Measurements from ENCODE around the gene RAP2A. TPM values are rescaled to one million over a fixed set of nuclear protein-coding genes. Genes with fewer than 3 reads are reported as not detected.

Gene RAP2A
- total RNA-seq, 6 experiments from 2014 or later = 7.4 to 16.5 (median 8.8) TPM

DNA sequence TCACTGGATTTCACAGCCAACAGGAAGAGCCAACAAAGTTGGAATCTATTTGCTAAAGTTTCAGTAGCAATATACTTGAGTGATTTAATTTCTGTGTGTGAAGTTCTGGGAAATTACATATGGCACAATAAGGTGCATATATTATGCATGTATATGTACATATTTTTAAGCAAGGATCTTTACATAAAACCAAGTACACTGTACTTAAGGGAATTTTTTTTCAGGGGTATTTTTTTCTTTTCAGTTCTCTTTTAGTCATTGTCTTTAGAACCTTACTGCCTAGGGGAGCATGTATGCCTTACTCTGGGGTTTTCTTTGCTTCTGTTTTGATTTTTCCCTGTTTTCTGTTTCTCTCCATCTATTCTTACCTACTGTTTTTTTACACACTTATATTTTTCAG, 7.4 kb downstream of the RAP2A start:
- intact Hi-C loops (cut with DNase I) = no loop called here
- DNase-seq (no peak), ATAC-seq (no peak)

DNA sequence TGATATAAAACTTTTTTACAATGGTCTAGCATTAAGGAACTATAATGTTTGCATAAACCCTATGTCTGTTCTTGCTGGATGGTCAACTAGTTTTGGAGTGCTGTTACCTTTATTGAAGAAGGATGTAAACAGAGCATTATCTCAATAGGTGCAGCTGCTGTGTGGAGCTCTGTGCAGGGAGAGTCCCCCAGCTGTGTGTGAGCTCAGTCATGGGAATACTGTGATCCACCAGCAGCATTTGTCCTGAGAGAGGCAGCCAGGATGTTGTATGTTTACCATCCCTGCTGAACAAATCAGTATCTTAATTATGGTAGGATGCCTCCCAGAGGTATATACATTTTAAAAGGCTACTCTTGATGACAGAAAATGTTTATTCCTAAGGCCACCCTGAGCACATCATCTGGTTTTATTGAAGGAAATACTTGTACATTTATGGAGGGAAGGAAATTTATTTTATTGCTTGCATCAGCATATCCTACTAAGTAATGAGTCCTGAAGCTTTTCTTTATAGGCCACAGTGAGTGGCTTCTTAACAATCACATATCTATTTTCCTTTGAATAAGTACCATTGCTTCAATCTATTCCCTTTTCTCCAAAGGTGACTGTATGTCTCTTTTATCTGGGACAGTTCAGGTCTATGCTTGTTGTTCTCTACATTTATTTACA, 11.7 kb downstream of the RAP2A start:
- intact Hi-C loops (cut with DNase I) = no loop called here
- Histone ChIP-seq H3K36me3 (no peaks in the 10 kb centered on the region), H3K4me3 (no peak overlapping the region), H3K9me3 (no peaks in the 10 kb centered on the region), H3K4me1 (no peaks in the 10 kb centered on the region), H3K27me3 (no peaks in the 10 kb centered on the region), H3K27ac (no peak overlapping the region)
- no peak for ATAC-seq
- TF ChIP-seq, protein P1, sequence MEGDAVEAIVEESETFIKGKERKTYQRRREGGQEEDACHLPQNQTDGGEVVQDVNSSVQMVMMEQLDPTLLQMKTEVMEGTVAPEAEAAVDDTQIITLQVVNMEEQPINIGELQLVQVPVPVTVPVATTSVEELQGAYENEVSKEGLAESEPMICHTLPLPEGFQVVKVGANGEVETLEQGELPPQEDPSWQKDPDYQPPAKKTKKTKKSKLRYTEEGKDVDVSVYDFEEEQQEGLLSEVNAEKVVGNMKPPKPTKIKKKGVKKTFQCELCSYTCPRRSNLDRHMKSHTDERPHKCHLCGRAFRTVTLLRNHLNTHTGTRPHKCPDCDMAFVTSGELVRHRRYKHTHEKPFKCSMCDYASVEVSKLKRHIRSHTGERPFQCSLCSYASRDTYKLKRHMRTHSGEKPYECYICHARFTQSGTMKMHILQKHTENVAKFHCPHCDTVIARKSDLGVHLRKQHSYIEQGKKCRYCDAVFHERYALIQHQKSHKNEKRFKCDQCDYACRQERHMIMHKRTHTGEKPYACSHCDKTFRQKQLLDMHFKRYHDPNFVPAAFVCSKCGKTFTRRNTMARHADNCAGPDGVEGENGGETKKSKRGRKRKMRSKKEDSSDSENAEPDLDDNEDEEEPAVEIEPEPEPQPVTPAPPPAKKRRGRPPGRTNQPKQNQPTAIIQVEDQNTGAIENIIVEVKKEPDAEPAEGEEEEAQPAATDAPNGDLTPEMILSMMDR (IDR thresholded peaks at IDR 0.05) = no peak
- TF ChIP-seq POLR2A (IDR thresholded peaks at IDR 0.05) = no peak
- no peak for DNase-seq

More for the DNA sequence above, 7.4 kb downstream of the RAP2A start:
- Histone ChIP-seq H3K27me3 (no peaks in the 10 kb centered on the region), H3K27ac (no peak overlapping the region), H3K36me3 (no peaks in the 10 kb centered on the region), H3K9me3 (no peaks in the 10 kb centered on the region), H3K4me1 (no peaks in the 10 kb centered on the region), H3K4me3 (no peak overlapping the region)
- TF ChIP-seq, protein P1 (IDR thresholded peaks at IDR 0.05) = no peak
- TF ChIP-seq POLR2A (IDR thresholded peaks at IDR 0.05) = no peak

DNA sequence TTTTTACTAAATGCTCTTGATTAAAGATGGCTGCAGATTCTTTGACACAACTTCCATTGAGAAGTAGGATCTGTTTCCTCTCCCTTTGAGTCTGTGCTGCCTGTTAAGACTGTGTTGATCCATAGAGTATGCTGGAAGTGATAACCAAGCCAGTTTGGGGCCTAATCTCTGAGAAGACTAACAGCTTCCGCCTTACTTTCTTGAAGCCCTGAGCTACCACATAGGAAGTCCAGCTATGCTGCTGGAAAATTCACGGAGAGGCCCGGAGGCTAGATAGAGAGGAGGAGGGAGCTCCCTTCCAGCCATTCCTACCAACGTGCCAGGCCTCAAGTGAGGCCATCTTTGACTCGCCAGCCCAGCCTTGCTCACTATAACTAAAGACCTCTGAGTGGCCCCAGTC, 12.5 kb downstream of the RAP2A start:
- H3K9me3 ChIP-seq = no peaks in the 10 kb centered on the region
- no peak overlapping the region for H3K27ac ChIP-seq
- H3K27me3 ChIP-seq = no peaks in the 10 kb centered on the region
- H3K36me3 ChIP-seq = no peaks in the 10 kb centered on the region
- ATAC-seq (no peak), DNase-seq (no peak)
- intact Hi-C loops (cut with DNase I) = no loop called here
- no peak for TF ChIP-seq POLR2A (IDR thresholded peaks at IDR 0.05)
- TF ChIP-seq, protein P1 (IDR thresholded peaks at IDR 0.05) = no peak
- H3K4me3 ChIP-seq = no peak overlapping the region
- no peaks in the 10 kb centered on the region for H3K4me1 ChIP-seq
- 63% methylated on average over 3 of the region's 5 CpGs for WGBS (ENCODE audit: insufficient coverage, low coverage, low lambda C conversion rate, missing lambda C conversion rate)

DNA sequence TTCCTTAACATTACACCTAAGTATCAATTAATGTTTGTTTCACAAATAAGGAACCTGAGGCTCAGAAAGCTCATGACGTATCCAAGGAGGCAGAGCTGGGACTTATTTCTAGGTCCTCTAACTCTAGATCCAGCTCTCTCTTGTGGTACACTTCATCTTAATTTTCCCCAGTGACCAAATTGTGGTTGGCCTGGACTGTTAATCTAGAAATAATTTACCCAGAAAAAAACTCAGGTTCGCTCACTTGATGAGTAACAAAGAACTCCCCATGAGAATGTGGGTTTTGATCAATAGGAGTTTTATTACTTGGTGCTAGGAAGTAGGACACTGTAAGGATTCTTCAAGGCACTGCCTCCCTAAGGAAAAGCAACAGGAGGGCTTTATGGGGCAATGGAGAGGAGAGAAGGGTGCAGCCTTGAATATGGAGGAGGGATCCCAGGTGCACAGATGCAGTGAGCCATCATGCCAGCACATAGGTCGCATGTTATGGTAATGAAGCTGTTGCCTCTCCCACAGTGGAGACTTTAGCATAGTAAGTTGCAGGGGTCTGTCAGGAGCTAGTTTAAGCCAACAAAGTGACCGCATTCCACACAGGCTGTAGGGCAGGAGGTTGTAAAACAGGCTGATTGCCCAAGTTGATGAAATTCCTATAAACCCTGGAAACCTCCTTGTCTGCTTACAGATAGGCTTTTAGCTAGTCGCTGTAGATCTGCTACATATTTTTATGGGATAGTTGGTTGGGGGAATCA, 14.7 kb downstream of the RAP2A start:
- H3K4me3 ChIP-seq = no peak overlapping the region
- ATAC-seq (no peak), DNase-seq (no peak)
- H3K36me3 ChIP-seq = no peaks in the 10 kb centered on the region
- H3K4me1 ChIP-seq = no peaks in the 10 kb centered on the region
- TF ChIP-seq POLR2A (IDR thresholded peaks at IDR 0.05) = no peak
- TF ChIP-seq, protein P1 (IDR thresholded peaks at IDR 0.05) = no peak
- no peak overlapping the region for H3K27ac ChIP-seq
- H3K9me3 ChIP-seq = no peaks in the 10 kb centered on the region
- H3K27me3 ChIP-seq = no peaks in the 10 kb centered on the region
- 93% methylated on average over 5 of the region's 5 CpGs for WGBS (ENCODE audit: insufficient coverage, low coverage, low lambda C conversion rate, missing lambda C conversion rate)
- intact Hi-C loops (cut with DNase I) = no loop called here
